Measurements from ENCODE around the gene PRKAR2B. TPM values are rescaled to one million over a fixed set of nuclear protein-coding genes. Genes with fewer than 3 reads are reported as not detected.

Gene PRKAR2B
- total and polyA plus RNA-seq, 2 donors (not counting 1 experiment from before 2014, with no cell fraction given): 0.07 to 0.81 TPM

- peak overlapping the region; percentile 59 for H3K4me3 Mint-ChIP-seq
- DNase-seq (no peak), ATAC-seq (ENCODE audit: low read depth) (no peak)
- H3K4me1 Mint-ChIP-seq: peaks cover 54% of the 10 kb centered on the region
- 100% methylated on average over 4 of the region's 12 CpGs for WGBS (ENCODE audit: insufficient coverage)
- CTCF ChIA-PET: interaction anchor here (0.7 to 1.3 kb wide), 2 partner anchors 21 to 24 kb away, joined by 4 to 6 read pairs; no protein-coding TSS in a partner anchor
- POLR2A ChIA-PET: interaction anchor here (0.7 kb wide), 1 partner anchor 509 kb away, joined by 5 read pairs; no protein-coding TSS in a partner anchor
- H3K27ac Mint-ChIP-seq: no peak overlapping the region
- Histone ChIP-seq H3K27me3 (replicated peaks in 1 of 4; ENCODE audit: control extremely low read depth in 1 of 4, control insufficient read depth in 3 of 4, insufficient read depth in 4 of 4, low read length in 3 of 4) (no peaks in the 10 kb centered on the region), H3K9me3 (ENCODE audit: control extremely low read depth in 1 of 3, control insufficient read depth in 2 of 3, insufficient read depth in 1 of 3, low read length in 2 of 3) (no peaks in the 10 kb centered on the region), H3K9ac (ENCODE audit: low read length) (no peak overlapping the region), H4K20me1 (ENCODE audit: control insufficient read depth, insufficient read depth, low read length, poor library complexity, severe bottlenecking) (peaks cover 66% of the 10 kb centered on the region), H3K36me3 (replicated peaks in 1 of 2; ENCODE audit: control extremely low read depth in 1 of 2, control insufficient read depth in 1 of 2, extremely low read depth in 1 of 2, insufficient read depth in 2 of 2, low read length in 1 of 2) (peaks cover 6 to 11% of the 10 kb centered on the region in 2 experiments), H3K27ac (ENCODE audit: low read length in 2 of 2) (peak overlapping the region in 1 of 2 donors; percentile 23), H3K4me1 (ENCODE audit: control insufficient read depth in 2 of 2, insufficient read depth in 2 of 2, low read length in 2 of 2) (peaks cover 37 to 56% of the 10 kb centered on the region in 2 donors), H3K4me3 (ENCODE audit: control extremely low read depth in 1 of 5, extremely low read depth in 1 of 5, insufficient read depth in 1 of 5, low read depth in 2 of 5, low read length in 4 of 5) (no peak overlapping the region), H3K4me2 (replicated peaks; ENCODE audit: low read depth, low read length, poor library complexity, severe bottlenecking) (peak overlapping the region; percentile 55), H2AFZ (ENCODE audit: insufficient read depth, low read depth, low read length, poor library complexity, severe bottlenecking) (no peak overlapping the region), H3K79me2 (ENCODE audit: control insufficient read depth, insufficient read depth, low read length) (peaks cover 75% of the 10 kb centered on the region)
- no peak for TF ChIP-seq EZH2 (IDR thresholded peaks at IDR 0.05; ENCODE audit: borderline replicate concordance, insufficient read depth, low read depth, low read length, poor library complexity, severe bottlenecking)
- TF ChIP-seq CTCF (IDR thresholded peaks at IDR 0.05): no peak
- intact Hi-C loops (cut with micrococcal nuclease): no loop called here
- H3K9me3 Mint-ChIP-seq (ENCODE audit: insufficient read depth): no peaks in the 10 kb centered on the region
- no peaks in the 10 kb centered on the region for H3K27me3 Mint-ChIP-seq
These were observed 127.0 kb downstream of the PRKAR2B start for GRCh38 chr7:107171496-107171895.

- Histone ChIP-seq H3K79me2 (ENCODE audit: control insufficient read depth, insufficient read depth, low read length) (peaks cover 85% of the 10 kb centered on the region), H3K4me1 (ENCODE audit: control insufficient read depth in 2 of 2, insufficient read depth in 2 of 2, low read length in 2 of 2) (peaks cover 33 to 51% of the 10 kb centered on the region in 2 donors), H3K9me3 (ENCODE audit: control extremely low read depth in 1 of 3, control insufficient read depth in 2 of 3, insufficient read depth in 1 of 3, low read length in 2 of 3) (no peaks in the 10 kb centered on the region), H3K4me3 (ENCODE audit: control extremely low read depth in 1 of 5, extremely low read depth in 1 of 5, insufficient read depth in 1 of 5, low read depth in 2 of 5, low read length in 4 of 5) (peak overlapping the region in 1 of 5 experiments; percentile 3), H3K9ac (ENCODE audit: low read length) (no peak overlapping the region), H3K4me2 (replicated peaks; ENCODE audit: low read depth, low read length, poor library complexity, severe bottlenecking) (peak overlapping the region; percentile 55), H3K36me3 (replicated peaks in 1 of 2; ENCODE audit: control extremely low read depth in 1 of 2, control insufficient read depth in 1 of 2, extremely low read depth in 1 of 2, insufficient read depth in 2 of 2, low read length in 1 of 2) (peaks cover 6 to 11% of the 10 kb centered on the region in 2 experiments), H4K20me1 (ENCODE audit: control insufficient read depth, insufficient read depth, low read length, poor library complexity, severe bottlenecking) (peaks cover 76% of the 10 kb centered on the region), H2AFZ (ENCODE audit: insufficient read depth, low read depth, low read length, poor library complexity, severe bottlenecking) (no peak overlapping the region), H3K27ac (ENCODE audit: low read length in 2 of 2) (no peak overlapping the region), H3K27me3 (replicated peaks in 1 of 4; ENCODE audit: control extremely low read depth in 1 of 4, control insufficient read depth in 3 of 4, insufficient read depth in 4 of 4, low read length in 3 of 4) (no peaks in the 10 kb centered on the region)
- peaks cover 59% of the 10 kb centered on the region for H3K4me1 Mint-ChIP-seq
- H3K27me3 Mint-ChIP-seq: no peaks in the 10 kb centered on the region
- peak overlapping the region; percentile 51 for H3K27ac Mint-ChIP-seq
- TF ChIP-seq CTCF (IDR thresholded peaks at IDR 0.05) (no peak), EZH2 (IDR thresholded peaks at IDR 0.05; ENCODE audit: borderline replicate concordance, insufficient read depth, low read depth, low read length, poor library complexity, severe bottlenecking) (no peak)
- CTCF ChIA-PET: interaction anchor here (0.7 to 1.3 kb wide), 2 partner anchors 22 to 25 kb away, joined by 4 to 6 read pairs; no protein-coding TSS in a partner anchor
- peak overlapping the region; percentile 44 for H3K4me3 Mint-ChIP-seq
- intact Hi-C loops (cut with micrococcal nuclease): no loop called here
- no CpG with 5 or more reads among the region's 4 CpGs for WGBS (ENCODE audit: insufficient coverage)
- no peak for ATAC-seq (ENCODE audit: low read depth)
- no peak for DNase-seq
- H3K9me3 Mint-ChIP-seq (ENCODE audit: insufficient read depth): no peaks in the 10 kb centered on the region
- POLR2A ChIA-PET: interaction anchor here (0.7 kb wide), 1 partner anchor 510 kb away, joined by 5 read pairs; no protein-coding TSS in a partner anchor
These were observed 127.9 kb downstream of the PRKAR2B start for GRCh38 chr7:107172276-107173032.
